NCI-H1694 treated with DMSO at 0.1 percent for 48 hours (cell line): ENCODE data around the gene GPR3.
"Not testable (repeated sequence)": the region's sequence is repeated elsewhere in the genome, so short reads cannot be mapped to it uniquely, and the experiment has no call there.

Source experiments
- DNase-seq: peaks from one replicate; lab custom pipeline; 2025; lab: John Stamatoyannopoulos, UW

The GPR3 gene

DNA sequence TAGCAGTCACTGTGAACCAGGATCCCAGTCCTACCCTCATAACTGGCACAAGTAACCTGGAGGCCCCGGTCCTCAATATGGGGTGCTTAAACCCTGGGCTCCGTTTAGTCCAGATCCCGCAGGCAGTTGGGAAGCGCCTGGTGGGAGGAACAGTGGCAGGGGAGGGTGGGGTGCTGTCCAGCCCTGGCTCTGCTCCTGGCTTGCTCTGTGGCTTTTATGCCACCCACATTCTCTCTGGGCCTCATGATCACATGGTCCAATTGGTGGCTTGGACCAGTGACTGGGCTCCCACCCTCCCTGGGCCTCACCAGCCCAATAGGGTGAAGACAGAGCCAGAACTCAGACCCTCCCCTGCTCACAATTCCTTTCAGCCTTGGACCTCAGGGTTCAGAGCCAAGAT lies 12.2 kb upstream of the GPR3 start:
- no peak for DNase-seq

DNA sequence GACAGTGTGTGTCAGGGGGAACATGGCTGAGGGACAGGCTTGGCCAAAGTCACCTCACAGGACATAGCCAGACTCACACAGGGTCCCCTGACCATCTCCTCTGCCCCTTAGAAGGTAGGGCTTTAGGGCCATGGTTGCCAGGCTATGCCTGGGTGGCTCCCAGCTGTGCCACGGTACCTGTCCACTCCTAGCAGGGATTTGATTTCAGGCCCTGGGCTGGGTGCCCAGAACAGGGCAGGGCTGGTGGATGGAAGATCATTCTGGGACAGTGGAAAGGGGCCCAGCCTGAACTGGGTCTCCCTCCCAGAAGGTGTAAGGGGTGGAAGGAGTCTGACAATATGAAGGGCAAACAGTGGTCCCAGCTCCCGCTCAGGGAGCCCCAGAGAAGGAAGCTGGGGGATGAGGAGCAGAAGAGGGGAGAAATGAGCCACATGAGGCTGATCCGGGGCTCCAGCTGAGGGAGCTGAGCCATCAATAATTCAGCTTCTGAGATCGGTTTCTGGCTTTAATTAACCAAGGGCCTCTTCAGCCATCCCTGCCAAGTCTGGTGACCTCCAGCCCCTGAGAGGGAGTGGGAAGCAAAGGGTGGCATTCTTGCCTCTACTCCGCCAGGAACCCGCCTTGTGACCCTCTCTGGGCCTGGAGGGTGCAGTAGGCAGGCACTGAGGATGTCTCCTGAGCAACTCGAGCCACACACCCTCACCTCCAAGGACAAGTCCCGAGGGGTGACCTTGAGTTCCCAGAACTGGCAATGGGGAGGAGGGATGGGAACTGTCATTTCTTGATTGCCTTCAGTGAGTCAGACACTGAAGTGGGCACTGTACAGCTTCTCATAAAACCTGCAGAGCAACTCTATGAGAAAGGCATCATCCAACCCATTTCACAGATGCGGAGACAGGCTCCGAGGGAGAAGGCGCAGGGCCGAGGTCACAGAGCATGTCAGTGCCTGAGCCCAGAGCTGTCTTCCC lies 11.4 kb upstream of the GPR3 start:
- no peak for DNase-seq

- DNase-seq: no peak
These were observed 10.3 kb upstream of the GPR3 start for GRCh38 chr1:27381969-27382762.

- no peak for DNase-seq
These were observed 9.3 kb upstream of the GPR3 start, which contains the start of gene CD164L2 for GRCh38 chr1:27383039-27383605. TSS of gene CD164L2 (minus strand) at chr1:27383333. CDS start at chr1:27383239, 94 bp downstream.

DNA sequence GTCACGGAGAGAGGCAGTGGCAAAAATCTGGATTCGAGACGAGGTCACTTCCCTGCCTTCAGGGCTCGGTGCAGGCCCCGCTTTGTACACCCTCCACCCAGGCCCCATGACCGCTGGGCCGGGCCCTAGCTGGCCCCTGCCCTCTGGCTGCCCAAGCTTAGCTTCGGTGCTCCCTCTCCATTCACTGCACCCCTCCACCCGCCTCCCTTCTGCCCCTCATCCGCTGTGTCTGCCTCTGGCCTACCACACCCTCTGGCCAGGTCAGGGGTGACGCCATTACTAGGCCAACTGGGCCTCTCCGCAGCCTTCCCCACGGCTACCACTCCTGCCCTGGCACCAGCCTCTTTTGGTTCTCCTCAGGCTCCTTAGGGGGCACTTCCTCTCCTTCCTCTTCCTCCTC lies 8.8 kb upstream of the GPR3 start:
- DNase-seq: no peak

DNA sequence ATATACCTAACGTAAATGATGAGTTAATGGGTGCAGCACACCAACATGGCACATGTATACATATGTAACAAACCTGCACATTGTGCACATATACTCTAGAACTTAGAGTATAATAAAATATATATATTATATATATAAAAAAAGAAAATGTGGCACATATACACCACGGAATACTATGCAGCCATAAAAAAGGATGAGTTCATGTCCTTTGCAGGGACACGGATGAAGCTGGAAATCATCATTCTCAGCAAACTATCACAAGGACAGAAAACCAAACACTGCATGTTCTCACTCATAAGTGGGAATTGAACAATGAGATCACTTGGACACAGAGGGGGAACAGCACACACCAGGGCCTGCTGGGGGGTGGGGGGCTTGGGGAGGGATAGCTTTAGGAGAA lies 7.6 kb upstream of the GPR3 start:
- not testable (repeated sequence) for DNase-seq

DNA sequence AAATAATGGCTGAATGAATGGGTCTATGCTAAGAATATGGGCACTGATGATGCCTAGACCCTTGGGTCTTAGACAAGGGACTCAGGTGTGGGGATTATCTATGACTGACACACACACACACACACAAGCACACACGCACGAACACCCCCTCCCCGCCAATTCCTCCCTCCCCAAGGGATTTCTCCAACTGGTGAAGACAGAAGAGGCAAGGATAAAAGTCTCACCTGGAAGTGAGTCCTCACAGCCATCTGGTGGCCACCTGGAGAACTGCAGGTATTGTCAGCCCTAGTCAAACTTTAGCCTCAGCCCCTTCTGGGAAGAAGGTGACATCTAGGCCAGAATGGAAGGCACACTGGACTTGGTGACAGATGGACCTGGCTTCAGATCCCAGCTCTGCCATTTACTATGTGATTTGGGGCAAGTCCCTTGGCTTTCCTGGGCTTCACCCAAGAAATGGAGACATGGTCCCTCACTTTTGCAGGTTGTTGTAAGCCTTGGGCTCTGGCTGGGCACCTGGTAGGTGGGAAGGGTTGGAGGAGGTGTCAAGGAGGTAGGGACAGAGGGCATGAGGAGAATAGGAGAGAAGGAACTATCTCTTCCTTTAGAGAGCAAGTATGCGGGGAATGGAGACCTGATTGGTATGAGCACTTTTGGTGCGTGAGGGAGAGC lies 4.0 kb upstream of the GPR3 start:
- no peak for DNase-seq

GRCh38 chr1:27391511-27392095 lies 819 bp upstream of the GPR3 start:
- DNase-seq: no peak

- DNase-seq: no peak
These were observed 585 bp downstream of the GPR3 start for GRCh38 chr1:27392778-27393635.

GRCh38 chr1:27393641-27394281 lies 1.3 kb downstream of the GPR3 start:
- DNase-seq: no peak

DNA sequence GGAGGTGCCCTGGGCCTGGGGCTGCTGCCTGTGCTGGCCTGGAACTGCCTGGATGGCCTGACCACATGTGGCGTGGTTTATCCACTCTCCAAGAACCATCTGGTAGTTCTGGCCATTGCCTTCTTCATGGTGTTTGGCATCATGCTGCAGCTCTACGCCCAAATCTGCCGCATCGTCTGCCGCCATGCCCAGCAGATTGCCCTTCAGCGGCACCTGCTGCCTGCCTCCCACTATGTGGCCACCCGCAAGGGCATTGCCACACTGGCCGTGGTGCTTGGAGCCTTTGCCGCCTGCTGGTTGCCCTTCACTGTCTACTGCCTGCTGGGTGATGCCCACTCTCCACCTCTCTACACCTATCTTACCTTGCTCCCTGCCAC lies 1.8 kb downstream of the GPR3 start:
- DNase-seq: no peak

DNA sequence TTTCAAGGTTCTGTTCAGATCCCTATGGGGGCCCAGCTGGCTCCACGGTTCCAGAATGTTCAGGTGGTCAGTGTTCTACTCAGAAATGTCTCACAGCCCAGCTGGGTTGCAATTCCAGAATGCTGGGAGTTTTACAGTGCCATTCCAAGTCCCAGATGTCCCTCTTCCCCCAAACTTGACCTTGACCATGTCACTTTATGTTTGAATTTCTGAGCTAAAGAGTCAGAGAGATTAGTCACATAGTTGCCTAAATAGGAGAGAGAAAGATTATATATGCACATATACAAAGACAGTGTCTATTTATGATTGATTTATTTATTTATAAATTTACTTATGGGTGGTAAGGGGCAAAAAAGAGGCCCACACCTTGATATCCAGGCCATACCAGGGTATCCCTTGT lies 2.5 kb downstream of the GPR3 start:
- DNase-seq: no peak

DNA sequence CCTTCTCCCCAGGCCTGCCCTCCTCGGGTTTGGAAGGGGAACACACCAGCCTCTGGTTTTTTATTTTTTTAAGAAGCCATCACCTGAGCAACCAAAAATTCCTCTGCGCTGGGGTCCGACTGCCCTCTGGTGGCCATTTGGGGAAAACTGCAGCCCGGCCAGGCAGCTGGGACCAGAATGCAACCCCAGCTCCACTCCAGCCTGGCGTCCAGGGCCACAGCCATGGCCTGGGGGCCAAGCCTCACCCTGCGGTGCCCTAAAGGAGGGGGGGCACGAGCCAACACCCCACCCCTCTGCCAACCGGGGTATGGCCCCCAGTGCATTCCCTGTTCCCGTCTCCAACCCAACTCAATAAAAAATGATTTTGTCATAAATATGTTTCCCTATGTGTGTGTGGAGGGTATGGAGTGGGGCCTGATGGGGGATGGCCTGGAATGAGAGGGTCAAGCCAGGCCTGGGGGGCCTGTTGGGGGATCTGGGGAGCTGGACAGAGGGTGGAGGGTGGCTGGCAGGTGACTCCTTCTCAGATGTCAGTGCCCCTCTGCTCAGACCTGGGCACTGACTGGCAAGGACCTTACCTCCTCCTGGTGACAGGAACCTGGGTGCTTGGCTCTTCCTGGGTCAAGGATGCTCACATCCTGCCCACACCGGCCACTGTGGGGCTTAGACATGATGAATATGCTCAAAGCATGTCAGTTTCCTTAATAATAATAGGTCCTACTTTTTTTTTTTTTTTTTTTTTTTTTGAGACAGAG lies 3.2 kb downstream of the GPR3 start:
- peak; percentile 58 for DNase-seq

GRCh38 chr1:27397110-27397509 lies 4.7 kb downstream of the GPR3 start:
- no peak for DNase-seq

DNA sequence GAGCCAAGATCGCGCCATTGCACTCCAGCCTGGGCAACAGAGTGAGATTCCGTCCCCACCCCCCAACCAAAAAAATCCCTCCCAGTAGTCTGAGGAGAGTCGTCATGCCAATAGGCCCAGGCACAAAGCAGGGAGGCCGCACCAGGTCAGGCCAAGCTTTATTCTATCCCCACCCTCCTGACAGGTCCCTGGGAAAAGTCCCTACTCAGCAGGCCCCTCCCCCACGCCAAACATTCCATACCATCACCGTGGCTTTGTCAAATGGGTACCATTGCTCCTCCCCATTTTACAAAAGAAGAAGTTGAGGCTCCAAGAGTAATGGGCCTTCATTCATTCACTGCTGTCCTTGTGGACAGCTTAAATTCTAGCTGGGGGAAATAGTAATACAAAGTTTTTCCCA lies 5.3 kb downstream of the GPR3 start:
- no peak for DNase-seq

- DNase-seq: no peak
These were observed 6.2 kb downstream of the GPR3 start for GRCh38 chr1:27398405-27399149.

DNA sequence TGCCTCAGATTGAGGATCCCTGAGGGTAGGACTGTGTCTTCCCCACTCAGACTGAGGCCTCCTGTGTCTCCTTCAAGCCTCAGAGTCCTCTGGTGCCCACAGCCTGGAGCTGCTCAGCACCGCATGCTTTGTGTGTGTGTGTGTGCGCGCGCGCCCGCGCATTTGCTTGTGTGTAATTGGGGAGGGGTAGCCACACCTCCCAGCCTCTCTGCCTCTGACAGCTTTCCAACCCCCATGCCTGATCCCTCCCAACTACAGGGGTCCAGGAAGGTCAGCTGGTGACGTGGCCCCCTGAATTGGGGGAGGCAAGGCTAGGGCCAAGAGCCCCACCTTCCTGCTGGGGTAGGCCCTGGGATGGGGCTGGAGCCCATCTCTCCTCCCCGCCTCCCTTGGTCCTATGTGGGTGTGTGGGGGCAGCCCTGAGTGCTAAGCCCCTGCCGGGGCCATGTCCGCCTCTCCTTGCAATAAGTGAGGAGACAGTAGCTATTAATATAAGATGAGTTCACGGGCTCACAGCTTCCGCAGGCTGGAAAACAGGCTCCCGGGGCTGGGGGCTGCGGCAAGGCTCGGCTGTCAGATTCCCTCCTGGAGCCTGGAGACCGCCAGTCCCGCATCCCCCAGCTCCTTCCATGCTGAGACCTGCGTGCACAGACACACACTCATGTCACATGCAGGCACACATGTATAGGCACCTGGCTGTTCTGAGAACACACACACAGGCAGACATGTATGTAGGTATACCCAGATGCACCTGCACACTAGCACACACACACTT lies 7.0 kb downstream of the GPR3 start:
- DNase-seq: no peak
